SU-DHL-6 (cell line): Measurements from ENCODE around the gene RINL.

Source experiments
- CTCF ChIP-seq: fragments of 200-600 bp; sonication (generic); IDR thresholded peaks from one replicate; pipeline ENCODE4 v1.5.1; 2017; ENCODE audit warnings: antibody characterized with exemption, mild to moderate bottlenecking, low read length, moderate library complexity; ENCODE audit not compliant: insufficient read depth, poor library complexity, severe bottlenecking
- EZH2phosphoT487 ChIP-seq: fragments of 200-600 bp; sonication (generic), shearing (Covaris generic); conservative IDR thresholded peaks from 2 replicates; pipeline ENCODE4 v1.6.1; 2018; ENCODE audit warnings: mild to moderate bottlenecking, antibody characterized with exemption, low read length, moderate library complexity, mixed read lengths

GRCh38 chr19:38880076-38880881 is 2.2 kb upstream of the RINL start:
- TF ChIP-seq CTCF (no peak), EZH2phosphoT487 (no peak)
